WTC11 (cell line): ENCODE results near the gene FYN. TPM values are rescaled to one million over a fixed set of nuclear protein-coding genes. Genes with fewer than 3 reads are reported as not detected.

Source experiments
- ATAC-seq: fragments of 200-7000 bp; cut with Tn5 transposase; 2 replicates; pipeline ENCODE4 v1.10.0; 2021; ENCODE audit warnings: mild to moderate bottlenecking, moderate library complexity
- CTCF ChIA-PET: fragments of 300-600 bp; sonication (Branson Sonifier 250); formaldehyde crosslinking; loops from one replicate; lab custom pipeline; 2021; ENCODE audit warnings: antibody characterized with exemption; lab: Charles Lee
- POLR2A ChIA-PET: fragments of 350-600 bp; sonication (Branson Sonifier 250); formaldehyde crosslinking; loops from one replicate; lab custom pipeline; 2021; ENCODE audit warnings: antibody characterized with exemption; lab: Charles Lee
- DNase-seq: peaks from one replicate; pipeline ENCODE4 v3.0.0; 2021; ENCODE audit warnings: low spot score
- H3K27ac Mint-ChIP-seq: 2 replicates; pipeline ENCODE4 v1.8.0; 2021; ENCODE audit warnings: mixed read lengths
- H3K27me3 Mint-ChIP-seq: 2 replicates; pipeline ENCODE4 v1.8.0; 2021; ENCODE audit warnings: low read depth, mild to moderate bottlenecking, moderate library complexity, mixed read lengths
- H3K36me3 Mint-ChIP-seq: 2 replicates; pipeline ENCODE4 v1.8.0; 2021; ENCODE audit warnings: mixed read lengths
- H3K4me1 Mint-ChIP-seq: 2 replicates; pipeline ENCODE4 v1.8.0; 2022; ENCODE audit warnings: mixed read lengths
- H3K4me3 Mint-ChIP-seq: 2 replicates; pipeline ENCODE4 v1.8.0; 2021; ENCODE audit warnings: mild to moderate bottlenecking, moderate library complexity, mixed read lengths
- H3K9me3 Mint-ChIP-seq: 2 replicates; pipeline ENCODE4 v1.8.0; 2021; ENCODE audit warnings: mixed read lengths
- ELF4 ChIP-seq: sonication (generic); formaldehyde crosslinking; IDR thresholded peaks from 2 replicates; pipeline ENCODE4 v1.8.1; 2022; ENCODE audit warnings: low read depth, mild to moderate bottlenecking, moderate library complexity, missing genetic modification reagents
- EMX1 ChIP-seq: fragments of 250-450 bp; sonication (Bioruptor Pico); IDR thresholded peaks from 2 replicates; pipeline ENCODE4 v1.8.0; 2021; ENCODE audit warnings: mild to moderate bottlenecking
- KAT7 ChIP-seq: sonication (generic); formaldehyde crosslinking; IDR thresholded peaks from 2 replicates; pipeline ENCODE4 v1.8.1; 2023; ENCODE audit warnings: missing genetic modification reagents, mild to moderate bottlenecking, borderline replicate concordance
- PRRX2 ChIP-seq: fragments of 250-450 bp; sonication (Bioruptor Pico); IDR thresholded peaks from 2 replicates; pipeline ENCODE4 v1.8.0; 2021; ENCODE audit warnings: mild to moderate bottlenecking
- SMAD4 ChIP-seq: sonication (generic); formaldehyde crosslinking; IDR thresholded peaks from 2 replicates; pipeline ENCODE4 v1.8.0; 2022; ENCODE audit warnings: mild to moderate bottlenecking, missing genetic modification reagents
- ZNF219 ChIP-seq: sonication (generic); formaldehyde crosslinking; IDR thresholded peaks from 2 replicates; pipeline ENCODE4 v1.8.0; 2023; ENCODE audit warnings: missing genetic modification reagents, mild to moderate bottlenecking, borderline replicate concordance
- total RNA-seq: library from RNA; stranded (reverse); gene quantifications from 3 replicates; pipeline ENCODE4 v1.2.3, GENCODE V29; 2021
- TF ChIP-seq, protein P1 (sequence below): sonication (generic); formaldehyde crosslinking; IDR thresholded peaks from 2 replicates; pipeline ENCODE4 v1.8.0; 2022; ENCODE audit warnings: mild to moderate bottlenecking, missing genetic modification reagents
- TF ChIP-seq, protein P2 (sequence below): sonication (generic); formaldehyde crosslinking; IDR thresholded peaks from 2 replicates; pipeline ENCODE4 v1.8.0; 2022; ENCODE audit warnings: mild to moderate bottlenecking, missing genetic modification reagents
- TF ChIP-seq, protein P3 (sequence below): sonication (generic); formaldehyde crosslinking; conservative IDR thresholded peaks from 2 replicates; pipeline ENCODE4 v1.8.1; 2022; ENCODE audit warnings: mild to moderate bottlenecking, missing genetic modification reagents
- TF ChIP-seq, protein P4 (sequence below): sonication (generic); formaldehyde crosslinking; IDR thresholded peaks from 2 replicates; pipeline ENCODE4 v1.8.0; 2022; ENCODE audit warnings: missing genetic modification reagents
- TF ChIP-seq, protein P5 (sequence below): fragments of 250-450 bp; sonication (Bioruptor Pico); IDR thresholded peaks from 2 replicates; pipeline ENCODE4 v1.9.0; 2021; ENCODE audit warnings: moderate library complexity, mild to moderate bottlenecking, inconsistent platforms, borderline replicate concordance

Gene FYN
- total RNA-seq, 1 experiment from 2014 or later = 63.9 TPM

DNA sequence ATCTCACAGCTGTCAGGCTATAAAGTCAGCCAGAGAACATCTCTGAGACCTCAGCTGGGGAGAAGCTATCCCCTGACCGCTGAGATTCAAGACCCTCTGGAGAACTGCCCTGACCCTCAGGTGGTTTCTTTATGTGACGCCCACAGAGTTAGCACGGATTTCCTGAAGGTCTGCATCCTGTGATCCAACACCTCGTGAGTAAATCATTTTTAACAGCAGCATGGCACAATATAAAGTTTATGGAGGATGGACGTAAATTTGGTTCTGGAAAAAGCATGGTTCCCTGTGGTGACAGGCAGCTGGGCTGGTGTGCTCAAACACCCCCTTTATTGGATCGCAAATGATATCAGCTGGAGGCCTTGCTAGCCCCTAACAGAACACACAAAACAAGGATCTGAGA, 242.2 kb downstream of the FYN start (continued):
- TF ChIP-seq, protein P1, sequence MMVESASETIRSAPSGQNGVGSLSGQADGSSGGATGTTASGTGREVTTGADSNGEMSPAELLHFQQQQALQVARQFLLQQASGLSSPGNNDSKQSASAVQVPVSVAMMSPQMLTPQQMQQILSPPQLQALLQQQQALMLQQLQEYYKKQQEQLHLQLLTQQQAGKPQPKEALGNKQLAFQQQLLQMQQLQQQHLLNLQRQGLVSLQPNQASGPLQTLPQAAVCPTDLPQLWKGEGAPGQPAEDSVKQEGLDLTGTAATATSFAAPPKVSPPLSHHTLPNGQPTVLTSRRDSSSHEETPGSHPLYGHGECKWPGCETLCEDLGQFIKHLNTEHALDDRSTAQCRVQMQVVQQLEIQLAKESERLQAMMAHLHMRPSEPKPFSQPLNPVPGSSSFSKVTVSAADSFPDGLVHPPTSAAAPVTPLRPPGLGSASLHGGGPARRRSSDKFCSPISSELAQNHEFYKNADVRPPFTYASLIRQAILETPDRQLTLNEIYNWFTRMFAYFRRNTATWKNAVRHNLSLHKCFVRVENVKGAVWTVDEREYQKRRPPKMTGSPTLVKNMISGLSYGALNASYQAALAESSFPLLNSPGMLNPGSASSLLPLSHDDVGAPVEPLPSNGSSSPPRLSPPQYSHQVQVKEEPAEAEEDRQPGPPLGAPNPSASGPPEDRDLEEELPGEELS (CRISPR knock-in tag) = no peak
- TF ChIP-seq, protein P2, sequence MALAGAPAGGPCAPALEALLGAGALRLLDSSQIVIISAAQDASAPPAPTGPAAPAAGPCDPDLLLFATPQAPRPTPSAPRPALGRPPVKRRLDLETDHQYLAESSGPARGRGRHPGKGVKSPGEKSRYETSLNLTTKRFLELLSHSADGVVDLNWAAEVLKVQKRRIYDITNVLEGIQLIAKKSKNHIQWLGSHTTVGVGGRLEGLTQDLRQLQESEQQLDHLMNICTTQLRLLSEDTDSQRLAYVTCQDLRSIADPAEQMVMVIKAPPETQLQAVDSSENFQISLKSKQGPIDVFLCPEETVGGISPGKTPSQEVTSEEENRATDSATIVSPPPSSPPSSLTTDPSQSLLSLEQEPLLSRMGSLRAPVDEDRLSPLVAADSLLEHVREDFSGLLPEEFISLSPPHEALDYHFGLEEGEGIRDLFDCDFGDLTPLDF (CRISPR knock-in tag) = no peak
- TF ChIP-seq ZNF219 (CRISPR knock-in tag) = no peak
- TF ChIP-seq, protein P3, sequence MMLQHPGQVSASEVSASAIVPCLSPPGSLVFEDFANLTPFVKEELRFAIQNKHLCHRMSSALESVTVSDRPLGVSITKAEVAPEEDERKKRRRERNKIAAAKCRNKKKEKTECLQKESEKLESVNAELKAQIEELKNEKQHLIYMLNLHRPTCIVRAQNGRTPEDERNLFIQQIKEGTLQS (CRISPR knock-in tag) = no peak
- TF ChIP-seq SMAD4 = no peak
- TF ChIP-seq, protein P4, sequence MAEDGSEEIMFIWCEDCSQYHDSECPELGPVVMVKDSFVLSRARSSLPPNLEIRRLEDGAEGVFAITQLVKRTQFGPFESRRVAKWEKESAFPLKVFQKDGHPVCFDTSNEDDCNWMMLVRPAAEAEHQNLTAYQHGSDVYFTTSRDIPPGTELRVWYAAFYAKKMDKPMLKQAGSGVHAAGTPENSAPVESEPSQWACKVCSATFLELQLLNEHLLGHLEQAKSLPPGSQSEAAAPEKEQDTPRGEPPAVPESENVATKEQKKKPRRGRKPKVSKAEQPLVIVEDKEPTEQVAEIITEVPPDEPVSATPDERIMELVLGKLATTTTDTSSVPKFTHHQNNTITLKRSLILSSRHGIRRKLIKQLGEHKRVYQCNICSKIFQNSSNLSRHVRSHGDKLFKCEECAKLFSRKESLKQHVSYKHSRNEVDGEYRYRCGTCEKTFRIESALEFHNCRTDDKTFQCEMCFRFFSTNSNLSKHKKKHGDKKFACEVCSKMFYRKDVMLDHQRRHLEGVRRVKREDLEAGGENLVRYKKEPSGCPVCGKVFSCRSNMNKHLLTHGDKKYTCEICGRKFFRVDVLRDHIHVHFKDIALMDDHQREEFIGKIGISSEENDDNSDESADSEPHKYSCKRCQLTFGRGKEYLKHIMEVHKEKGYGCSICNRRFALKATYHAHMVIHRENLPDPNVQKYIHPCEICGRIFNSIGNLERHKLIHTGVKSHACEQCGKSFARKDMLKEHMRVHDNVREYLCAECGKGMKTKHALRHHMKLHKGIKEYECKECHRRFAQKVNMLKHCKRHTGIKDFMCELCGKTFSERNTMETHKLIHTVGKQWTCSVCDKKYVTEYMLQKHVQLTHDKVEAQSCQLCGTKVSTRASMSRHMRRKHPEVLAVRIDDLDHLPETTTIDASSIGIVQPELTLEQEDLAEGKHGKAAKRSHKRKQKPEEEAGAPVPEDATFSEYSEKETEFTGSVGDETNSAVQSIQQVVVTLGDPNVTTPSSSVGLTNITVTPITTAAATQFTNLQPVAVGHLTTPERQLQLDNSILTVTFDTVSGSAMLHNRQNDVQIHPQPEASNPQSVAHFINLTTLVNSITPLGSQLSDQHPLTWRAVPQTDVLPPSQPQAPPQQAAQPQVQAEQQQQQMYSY = no peak

DNA sequence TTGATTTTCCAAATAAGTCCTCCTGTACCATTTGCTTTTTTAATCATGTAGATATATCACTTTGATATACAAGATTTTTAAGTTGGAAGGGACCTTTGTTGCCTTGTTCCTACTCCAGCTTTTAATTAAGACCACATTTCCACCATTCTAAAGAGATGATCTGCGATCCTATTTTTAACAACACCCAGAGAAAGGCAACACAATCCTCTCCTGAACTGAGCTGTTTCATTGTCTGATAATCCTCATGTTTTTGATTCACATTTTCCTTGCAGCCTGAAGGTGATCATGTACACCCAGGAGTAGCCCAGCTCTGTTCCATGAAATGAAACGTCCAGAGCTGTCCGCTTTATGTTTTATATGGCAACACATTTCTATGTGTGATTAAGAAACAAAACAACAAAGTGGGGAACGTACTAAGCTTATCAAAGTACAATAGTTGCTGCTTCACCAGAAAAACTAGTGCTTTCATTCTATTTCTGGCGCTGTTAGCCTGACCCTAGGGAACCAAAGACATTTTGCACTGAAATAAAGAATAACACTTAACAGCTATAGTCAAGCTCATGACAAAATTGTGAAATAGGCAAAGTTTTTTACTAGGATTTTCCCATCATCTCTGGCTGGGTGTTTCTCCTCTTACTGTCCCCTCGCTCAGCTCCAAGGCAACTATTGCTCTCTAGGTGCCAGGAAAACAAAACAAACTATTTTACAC, 245.0 kb downstream of the FYN start:
- no peaks in the 10 kb centered on the region; the same call in 1 of the 2 replicates for H3K27me3 Mint-ChIP-seq
- H3K27ac Mint-ChIP-seq = no peak overlapping the region
- H3K36me3 Mint-ChIP-seq = no peaks in the 10 kb centered on the region
- H3K4me3 Mint-ChIP-seq = no peak overlapping the region
- TF ChIP-seq, protein P5, sequence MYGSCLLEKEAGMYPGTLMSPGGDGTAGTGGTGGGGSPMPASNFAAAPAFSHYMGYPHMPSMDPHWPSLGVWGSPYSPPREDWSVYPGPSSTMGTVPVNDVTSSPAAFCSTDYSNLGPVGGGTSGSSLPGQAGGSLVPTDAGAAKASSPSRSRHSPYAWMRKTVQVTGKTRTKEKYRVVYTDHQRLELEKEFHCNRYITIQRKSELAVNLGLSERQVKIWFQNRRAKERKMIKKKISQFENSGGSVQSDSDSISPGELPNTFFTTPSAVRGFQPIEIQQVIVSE (CRISPR knock-in tag) = no peak
- TF ChIP-seq EMX1 (CRISPR knock-in tag) (no peak), ELF4 (CRISPR knock-in tag) (no peak), SMAD4 (no peak), KAT7 (CRISPR knock-in tag) (no peak), PRRX2 (CRISPR knock-in tag) (no peak)
- TF ChIP-seq, protein P4 = no peak
- POLR2A ChIA-PET = no interaction called here
- H3K4me1 Mint-ChIP-seq = peaks cover 31% of the 10 kb centered on the region
- CTCF ChIA-PET = no interaction called here
- DNase-seq (no peak), ATAC-seq (no peak)
- no peaks in the 10 kb centered on the region for H3K9me3 Mint-ChIP-seq
